Measurements from ENCODE around the gene FARP1. TPM values are rescaled to one million over a fixed set of nuclear protein-coding genes. Genes with fewer than 3 reads are reported as not detected.

FARP1 gene
- total RNA-seq, 6 experiments from 2014 or later, result 44.9 to 104 (median 80.0) TPM

GRCh38 chr13:98360545-98360944, 217.7 kb downstream of the FARP1 start:
- WGBS (ENCODE audit: insufficient coverage, low coverage, low lambda C conversion rate, missing lambda C conversion rate), result 98% methylated on average over 4 of the region's 4 CpGs
- Histone ChIP-seq H3K27ac (no peak overlapping the region), H3K4me3 (no peak overlapping the region), H3K4me1 (no peaks in the 10 kb centered on the region), H3K9me3 (no peaks in the 10 kb centered on the region), H3K27me3 (no peaks in the 10 kb centered on the region), H3K36me3 (no peaks in the 10 kb centered on the region)
- TF ChIP-seq, protein P1, sequence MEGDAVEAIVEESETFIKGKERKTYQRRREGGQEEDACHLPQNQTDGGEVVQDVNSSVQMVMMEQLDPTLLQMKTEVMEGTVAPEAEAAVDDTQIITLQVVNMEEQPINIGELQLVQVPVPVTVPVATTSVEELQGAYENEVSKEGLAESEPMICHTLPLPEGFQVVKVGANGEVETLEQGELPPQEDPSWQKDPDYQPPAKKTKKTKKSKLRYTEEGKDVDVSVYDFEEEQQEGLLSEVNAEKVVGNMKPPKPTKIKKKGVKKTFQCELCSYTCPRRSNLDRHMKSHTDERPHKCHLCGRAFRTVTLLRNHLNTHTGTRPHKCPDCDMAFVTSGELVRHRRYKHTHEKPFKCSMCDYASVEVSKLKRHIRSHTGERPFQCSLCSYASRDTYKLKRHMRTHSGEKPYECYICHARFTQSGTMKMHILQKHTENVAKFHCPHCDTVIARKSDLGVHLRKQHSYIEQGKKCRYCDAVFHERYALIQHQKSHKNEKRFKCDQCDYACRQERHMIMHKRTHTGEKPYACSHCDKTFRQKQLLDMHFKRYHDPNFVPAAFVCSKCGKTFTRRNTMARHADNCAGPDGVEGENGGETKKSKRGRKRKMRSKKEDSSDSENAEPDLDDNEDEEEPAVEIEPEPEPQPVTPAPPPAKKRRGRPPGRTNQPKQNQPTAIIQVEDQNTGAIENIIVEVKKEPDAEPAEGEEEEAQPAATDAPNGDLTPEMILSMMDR (IDR thresholded peaks at IDR 0.05), result no peak
- TF ChIP-seq POLR2A (IDR thresholded peaks at IDR 0.05), result no peak
- ATAC-seq, result no peak
- no peak for DNase-seq
- intact Hi-C loops (cut with DNase I), result no loop called here

GRCh38 chr13:98363326-98363725, 220.4 kb downstream of the FARP1 start:
- Histone ChIP-seq H3K36me3 (peaks cover 0 to under 1% (median 0%) of the 10 kb centered on the region in 4 donors), H3K4me1 (no peaks in the 10 kb centered on the region), H3K27ac (no peak overlapping the region), H3K4me3 (no peak overlapping the region), H3K9me3 (no peaks in the 10 kb centered on the region), H3K27me3 (no peaks in the 10 kb centered on the region)
- intact Hi-C loops (cut with DNase I), result no loop called here
- ATAC-seq (no peak), DNase-seq (no peak)
- WGBS (ENCODE audit: insufficient coverage, low coverage, low lambda C conversion rate, missing lambda C conversion rate), result 93% methylated on average over 5 of the region's 5 CpGs
- TF ChIP-seq POLR2A (IDR thresholded peaks at IDR 0.05), result no peak
- TF ChIP-seq, protein P1 (IDR thresholded peaks at IDR 0.05), result no peak

- Histone ChIP-seq H3K27me3 (no peaks in the 10 kb centered on the region), H3K4me3 (no peak overlapping the region), H3K27ac (no peak overlapping the region), H3K9me3 (no peaks in the 10 kb centered on the region), H3K4me1 (no peaks in the 10 kb centered on the region), H3K36me3 (peaks cover 0 to 8% (median under 1%) of the 10 kb centered on the region in 4 donors)
- TF ChIP-seq, protein P1 (IDR thresholded peaks at IDR 0.05), result no peak
- no peak for TF ChIP-seq POLR2A (IDR thresholded peaks at IDR 0.05)
- intact Hi-C loops (cut with DNase I), result no loop called here
- ATAC-seq (no peak), DNase-seq (no peak)
- WGBS (ENCODE audit: insufficient coverage, low coverage, low lambda C conversion rate, missing lambda C conversion rate), result 55% methylated on average over 2 of the region's 2 CpGs
Measured at GRCh38 chr13:98364179-98364578, 221.3 kb downstream of the FARP1 start.

DNA sequence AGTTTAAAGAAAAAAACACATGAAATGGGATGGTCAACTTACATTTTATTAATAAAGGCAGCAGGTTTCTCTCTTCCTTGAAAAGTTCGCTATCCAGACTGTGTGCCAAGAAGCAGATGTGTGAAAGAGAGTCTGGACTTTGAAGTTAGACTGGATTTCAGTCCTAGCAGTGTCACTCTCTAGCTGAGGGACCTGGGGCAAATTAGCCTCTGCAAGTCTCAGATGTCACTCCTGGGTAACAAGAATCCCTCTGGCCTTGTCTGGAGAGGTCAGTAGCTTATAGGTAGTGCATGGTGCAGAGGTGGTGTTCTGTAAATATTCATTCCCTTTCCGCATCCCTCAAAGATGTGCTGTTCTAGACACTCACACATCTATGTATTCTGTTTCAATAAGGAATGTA, 221.8 kb downstream of the FARP1 start:
- WGBS (ENCODE audit: insufficient coverage, low coverage, low lambda C conversion rate, missing lambda C conversion rate), result 67% methylated on average over 2 of the region's 2 CpGs
- DNase-seq, result no peak
- H3K4me1 ChIP-seq, result no peaks in the 10 kb centered on the region
- H3K4me3 ChIP-seq, result no peak overlapping the region
- intact Hi-C loops (cut with DNase I), result no loop called here
- no peaks in the 10 kb centered on the region for H3K27me3 ChIP-seq
- peaks cover 0 to 8% (median under 1%) of the 10 kb centered on the region in 4 donors for H3K36me3 ChIP-seq
- no peak overlapping the region for H3K27ac ChIP-seq
- H3K9me3 ChIP-seq, result no peaks in the 10 kb centered on the region
- peak in 1 of 4 donors; percentile 58 for ATAC-seq
- TF ChIP-seq, protein P1 (IDR thresholded peaks at IDR 0.05), result no peak
- no peak for TF ChIP-seq POLR2A (IDR thresholded peaks at IDR 0.05)

DNA sequence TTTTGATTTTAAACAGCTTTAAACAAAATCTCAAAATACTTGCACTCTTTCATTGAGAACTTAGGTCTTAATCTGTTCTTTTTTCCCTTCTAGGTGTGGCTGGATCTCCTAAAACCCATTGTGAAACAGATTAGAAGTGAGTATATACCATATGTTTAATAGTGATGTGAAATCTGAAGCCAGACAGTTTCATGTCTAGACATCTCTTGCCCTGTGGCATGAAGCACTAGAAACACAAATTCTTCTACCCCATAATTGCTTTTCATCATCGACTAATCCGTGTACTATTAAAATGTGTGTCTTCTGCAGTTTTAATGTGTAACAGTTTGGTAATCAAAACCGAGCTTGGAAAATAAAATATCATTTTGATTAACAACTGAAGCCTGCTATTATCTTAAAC, 222.4 kb downstream of the FARP1 start:
- Histone ChIP-seq H3K27ac (no peak overlapping the region), H3K36me3 (peaks cover 0 to 8% (median under 1%) of the 10 kb centered on the region in 4 donors), H3K9me3 (no peaks in the 10 kb centered on the region), H3K4me1 (no peaks in the 10 kb centered on the region), H3K4me3 (no peak overlapping the region), H3K27me3 (no peaks in the 10 kb centered on the region)
- 74% methylated on average over 3 of the region's 3 CpGs for WGBS (ENCODE audit: insufficient coverage, low coverage, low lambda C conversion rate, missing lambda C conversion rate)
- no peak for DNase-seq
- no peak for TF ChIP-seq POLR2A (IDR thresholded peaks at IDR 0.05)
- TF ChIP-seq, protein P1 (IDR thresholded peaks at IDR 0.05), result no peak
- intact Hi-C loops (cut with DNase I), result no loop called here
- no peak for ATAC-seq
